ENCODE data around the gene PLCL1. TPM values are rescaled to one million over a fixed set of nuclear protein-coding genes. Genes with fewer than 3 reads are reported as not detected.

Gene PLCL1
- total RNA-seq, 1 experiment from 2014 or later, result 0.07 TPM

DNA sequence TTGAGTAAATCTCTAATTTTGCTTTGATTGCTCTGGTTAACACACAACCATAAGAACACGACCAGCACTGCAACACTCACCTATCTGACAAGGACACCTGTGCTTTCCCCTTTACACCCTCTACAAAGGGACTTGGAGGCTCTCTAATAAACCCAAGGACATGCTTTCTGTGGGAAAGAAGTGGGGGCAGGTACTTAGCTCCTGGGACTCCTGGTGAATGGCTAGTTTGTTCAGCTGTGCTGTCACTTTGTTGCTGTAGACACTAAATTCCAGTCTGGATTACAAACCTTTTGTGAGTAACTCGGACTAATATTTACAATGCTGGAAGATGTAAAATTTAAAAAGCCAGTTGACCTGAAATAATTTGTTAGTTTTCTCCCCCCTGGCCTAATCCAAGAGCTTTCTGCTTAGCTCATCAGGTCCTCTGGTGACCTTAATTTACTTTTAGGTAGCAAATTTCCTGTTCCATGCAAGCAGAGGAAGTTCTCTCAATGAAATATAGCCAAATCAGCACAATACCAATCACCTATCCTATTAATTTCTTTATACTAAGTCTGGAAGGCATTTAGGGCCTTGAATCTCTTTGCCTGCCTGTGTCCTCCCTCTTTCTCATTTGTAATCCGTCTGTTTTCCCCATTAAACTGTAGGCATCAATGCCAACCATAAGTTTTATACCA, 67.5 kb downstream of the PLCL1 start:
- H3K4me2 ChIP-seq (ENCODE audit: low read length), result no peak overlapping the region
- DNase-seq (ENCODE audit: low read depth, low spot score) (no peak), ATAC-seq (no peak)
- ChIA-PET RAD21 (ENCODE audit: low non-redundant PET in 1 of 2, low total read pairs in 2 of 2, uncharacterized antibody in 2 of 2, unreplicated experiment in 2 of 2) (no interaction called here), CTCF (no interaction called here), POLR2A (no interaction called here)
- H3K9ac ChIP-seq (ENCODE audit: low read length), result no peak overlapping the region
- no TSS peak for BruUV-seq (replicated peaks)
- TF ChIP-seq CEBPB (IDR thresholded peaks at IDR 0.05; ENCODE audit: low read depth) (no peak), TCF7L2 (IDR thresholded peaks at IDR 0.05; ENCODE audit: borderline replicate concordance, extremely low read depth, insufficient read depth, insufficient read length) (no peak), POLR2AphosphoS5 (IDR thresholded peaks at IDR 0.05; ENCODE audit: low read depth, low read length) (no peak), EGR1 (IDR thresholded peaks at IDR 0.05; ENCODE audit: low read depth) (no peak), CBX3 (IDR thresholded peaks at IDR 0.05; ENCODE audit: low read depth) (no peak), SIN3A (IDR thresholded peaks at IDR 0.05; ENCODE audit: low read depth) (no peak), YY1 (IDR thresholded peaks at IDR 0.05; ENCODE audit: extremely low read depth, insufficient replicate concordance, low read depth, low read length) (no peak), ZNF274 (IDR thresholded peaks at IDR 0.05; ENCODE audit: low read depth, low read length) (no peak), SP1 (IDR thresholded peaks at IDR 0.05; ENCODE audit: low read depth) (no peak), RAD21 (IDR thresholded peaks at IDR 0.05; ENCODE audit: low read depth) (no peak), EZH2 (IDR thresholded peaks at IDR 0.05) (no peak)
- TF ChIP-seq, protein P1, sequence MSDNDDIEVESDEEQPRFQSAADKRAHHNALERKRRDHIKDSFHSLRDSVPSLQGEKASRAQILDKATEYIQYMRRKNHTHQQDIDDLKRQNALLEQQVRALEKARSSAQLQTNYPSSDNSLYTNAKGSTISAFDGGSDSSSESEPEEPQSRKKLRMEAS (IDR thresholded peaks at IDR 0.05), result no peak
- TF ChIP-seq, protein P2, sequence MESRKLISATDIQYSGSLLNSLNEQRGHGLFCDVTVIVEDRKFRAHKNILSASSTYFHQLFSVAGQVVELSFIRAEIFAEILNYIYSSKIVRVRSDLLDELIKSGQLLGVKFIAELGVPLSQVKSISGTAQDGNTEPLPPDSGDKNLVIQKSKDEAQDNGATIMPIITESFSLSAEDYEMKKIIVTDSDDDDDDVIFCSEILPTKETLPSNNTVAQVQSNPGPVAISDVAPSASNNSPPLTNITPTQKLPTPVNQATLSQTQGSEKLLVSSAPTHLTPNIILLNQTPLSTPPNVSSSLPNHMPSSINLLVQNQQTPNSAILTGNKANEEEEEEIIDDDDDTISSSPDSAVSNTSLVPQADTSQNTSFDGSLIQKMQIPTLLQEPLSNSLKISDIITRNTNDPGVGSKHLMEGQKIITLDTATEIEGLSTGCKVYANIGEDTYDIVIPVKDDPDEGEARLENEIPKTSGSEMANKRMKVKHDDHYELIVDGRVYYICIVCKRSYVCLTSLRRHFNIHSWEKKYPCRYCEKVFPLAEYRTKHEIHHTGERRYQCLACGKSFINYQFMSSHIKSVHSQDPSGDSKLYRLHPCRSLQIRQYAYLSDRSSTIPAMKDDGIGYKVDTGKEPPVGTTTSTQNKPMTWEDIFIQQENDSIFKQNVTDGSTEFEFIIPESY (IDR thresholded peaks at IDR 0.05; ENCODE audit: extremely low read depth, insufficient replicate concordance, low read length), result no peak
- H3K27me3 ChIP-seq (ENCODE audit: insufficient read depth, low read length), result 0 out of 2 replicates have a peak, but pooled peaks cover 9% of the 10 kb centered on the region
- no peaks in the 10 kb centered on the region for H4K20me1 ChIP-seq (ENCODE audit: insufficient read depth)
- intact Hi-C loops (cut with micrococcal nuclease), result no loop called here
- no peak overlapping the region for H3K4me3 ChIP-seq (replicated peaks in 1 of 2; ENCODE audit: low read depth in 1 of 2, low read length in 2 of 2)
- no peaks in the 10 kb centered on the region for H3K9me3 ChIP-seq (ENCODE audit: control insufficient read depth in 1 of 2, insufficient read depth in 1 of 2, low read depth in 1 of 2, low read length in 2 of 2)
- no peaks in the 10 kb centered on the region for H3K4me1 ChIP-seq (ENCODE audit: control insufficient read depth in 1 of 2, insufficient read depth in 2 of 2, low read length in 2 of 2)
- no peak overlapping the region for H2AFZ ChIP-seq (ENCODE audit: low read depth, low read length, poor library complexity, severe bottlenecking)
- H3K36me3 ChIP-seq (ENCODE audit: control insufficient read depth in 1 of 2, insufficient read depth in 2 of 2, low read length in 2 of 2), result no peaks in the 10 kb centered on the region
- no peaks in the 10 kb centered on the region for H3K9me2 ChIP-seq (ENCODE audit: insufficient read depth)
- H3K27ac ChIP-seq (ENCODE audit: low read depth, low read length), result no peak overlapping the region
- H3K79me2 ChIP-seq (ENCODE audit: insufficient read depth, low read length), result no peaks in the 10 kb centered on the region

Data from HCT116 (cell line).